GM12865 (cell line): ENCODE data around the gene RPUSD2.
A peak's percentile ranks its signal among the peaks of the same experiment; 100 is the strongest.

Experiments
- DNase-seq: peaks from one replicate; pipeline ENCODE4 v3.0.0; 2010; ENCODE audit warnings: low read depth
- H3K4me3 ChIP-seq: 2 replicates; pipeline ENCODE4 v1.5.1; 2011; ENCODE audit warnings: mild to moderate bottlenecking, low read depth, low read length, control low read depth
- TF ChIP-seq, protein P1 (sequence below): IDR thresholded peaks from 2 replicates; pipeline ENCODE4 v1.5.1; 2011; ENCODE audit warnings: low read length, control low read depth, low read depth, inconsistent platforms; ENCODE audit not compliant: insufficient read depth; ENCODE audit errors: missing control alignments

Gene RPUSD2, protein sequence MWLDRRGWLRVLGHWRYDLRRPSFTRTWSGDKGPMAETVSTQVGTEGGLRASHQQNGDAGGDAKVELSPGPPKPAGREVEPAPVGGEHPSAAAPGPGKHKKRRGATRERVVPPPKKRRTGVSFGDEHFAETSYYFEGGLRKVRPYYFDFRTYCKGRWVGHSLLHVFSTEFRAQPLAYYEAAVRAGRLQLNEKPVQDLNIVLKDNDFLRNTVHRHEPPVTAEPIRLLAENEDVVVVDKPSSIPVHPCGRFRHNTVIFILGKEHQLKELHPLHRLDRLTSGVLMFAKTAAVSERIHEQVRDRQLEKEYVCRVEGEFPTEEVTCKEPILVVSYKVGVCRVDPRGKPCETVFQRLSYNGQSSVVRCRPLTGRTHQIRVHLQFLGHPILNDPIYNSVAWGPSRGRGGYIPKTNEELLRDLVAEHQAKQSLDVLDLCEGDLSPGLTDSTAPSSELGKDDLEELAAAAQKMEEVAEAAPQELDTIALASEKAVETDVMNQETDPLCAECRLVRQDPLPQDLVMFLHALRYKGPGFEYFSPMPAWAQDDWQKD

DNA sequence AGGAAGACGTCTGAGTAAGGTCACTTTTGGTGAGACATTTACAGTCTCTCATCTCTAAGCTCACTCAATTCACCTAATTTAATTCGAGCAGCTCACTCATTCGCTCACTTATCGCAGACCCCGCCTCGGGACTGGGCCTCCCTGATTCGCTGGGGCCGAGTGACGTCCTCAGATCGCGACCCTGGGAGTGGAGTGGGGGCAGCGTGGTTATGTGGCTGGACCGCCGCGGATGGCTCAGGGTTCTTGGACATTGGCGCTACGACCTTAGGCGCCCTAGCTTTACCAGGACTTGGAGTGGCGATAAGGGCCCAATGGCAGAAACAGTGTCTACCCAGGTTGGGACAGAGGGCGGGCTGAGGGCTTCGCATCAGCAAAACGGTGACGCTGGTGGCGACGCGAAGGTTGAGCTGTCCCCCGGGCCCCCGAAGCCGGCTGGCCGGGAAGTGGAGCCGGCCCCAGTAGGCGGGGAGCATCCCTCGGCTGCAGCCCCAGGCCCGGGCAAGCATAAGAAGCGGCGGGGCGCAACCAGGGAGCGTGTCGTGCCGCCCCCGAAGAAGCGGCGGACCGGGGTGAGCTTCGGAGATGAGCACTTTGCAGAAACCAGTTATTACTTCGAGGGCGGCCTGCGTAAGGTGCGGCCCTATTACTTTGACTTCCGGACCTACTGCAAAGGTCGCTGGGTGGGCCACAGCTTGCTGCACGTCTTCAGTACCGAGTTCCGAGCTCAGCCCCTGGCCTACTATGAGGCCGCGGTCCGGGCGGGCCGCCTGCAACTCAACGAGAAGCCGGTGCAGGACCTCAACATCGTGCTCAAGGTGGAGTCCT lies at the start of gene RPUSD2:
Gene RPUSD2, plus strand, starts transcription at position 171 of the 825 bp plus-strand sequence. Its CDS starts 39 bp downstream, at position 210.
- peak; percentile 92 for DNase-seq
- TF ChIP-seq, protein P1, sequence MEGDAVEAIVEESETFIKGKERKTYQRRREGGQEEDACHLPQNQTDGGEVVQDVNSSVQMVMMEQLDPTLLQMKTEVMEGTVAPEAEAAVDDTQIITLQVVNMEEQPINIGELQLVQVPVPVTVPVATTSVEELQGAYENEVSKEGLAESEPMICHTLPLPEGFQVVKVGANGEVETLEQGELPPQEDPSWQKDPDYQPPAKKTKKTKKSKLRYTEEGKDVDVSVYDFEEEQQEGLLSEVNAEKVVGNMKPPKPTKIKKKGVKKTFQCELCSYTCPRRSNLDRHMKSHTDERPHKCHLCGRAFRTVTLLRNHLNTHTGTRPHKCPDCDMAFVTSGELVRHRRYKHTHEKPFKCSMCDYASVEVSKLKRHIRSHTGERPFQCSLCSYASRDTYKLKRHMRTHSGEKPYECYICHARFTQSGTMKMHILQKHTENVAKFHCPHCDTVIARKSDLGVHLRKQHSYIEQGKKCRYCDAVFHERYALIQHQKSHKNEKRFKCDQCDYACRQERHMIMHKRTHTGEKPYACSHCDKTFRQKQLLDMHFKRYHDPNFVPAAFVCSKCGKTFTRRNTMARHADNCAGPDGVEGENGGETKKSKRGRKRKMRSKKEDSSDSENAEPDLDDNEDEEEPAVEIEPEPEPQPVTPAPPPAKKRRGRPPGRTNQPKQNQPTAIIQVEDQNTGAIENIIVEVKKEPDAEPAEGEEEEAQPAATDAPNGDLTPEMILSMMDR = no peak
- H3K4me3 ChIP-seq = peak within 1 kb of the TSS; percentile 90

DNA sequence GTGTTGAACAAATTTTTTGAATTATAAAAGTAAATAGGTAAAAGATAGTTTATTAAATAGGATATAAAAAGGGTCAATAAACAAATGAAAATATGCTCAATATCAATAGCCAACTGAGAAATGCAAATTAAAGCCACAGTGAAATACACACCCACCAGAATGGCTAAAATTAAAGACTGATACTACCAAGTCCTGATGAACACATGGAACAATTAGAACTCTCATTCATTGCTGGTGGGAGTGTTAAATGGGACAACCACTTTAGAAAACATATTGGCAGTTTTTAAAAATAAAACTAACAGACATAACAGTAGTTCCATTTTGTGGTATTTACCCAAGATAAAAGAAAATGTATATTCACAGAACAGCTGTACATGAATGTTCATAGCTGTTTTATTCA lies 45.5 kb upstream of the RPUSD2 start:
- TF ChIP-seq, protein P1 = no peak
- H3K4me3 ChIP-seq = no peak overlapping the region
- DNase-seq = peak; percentile 31

DNA sequence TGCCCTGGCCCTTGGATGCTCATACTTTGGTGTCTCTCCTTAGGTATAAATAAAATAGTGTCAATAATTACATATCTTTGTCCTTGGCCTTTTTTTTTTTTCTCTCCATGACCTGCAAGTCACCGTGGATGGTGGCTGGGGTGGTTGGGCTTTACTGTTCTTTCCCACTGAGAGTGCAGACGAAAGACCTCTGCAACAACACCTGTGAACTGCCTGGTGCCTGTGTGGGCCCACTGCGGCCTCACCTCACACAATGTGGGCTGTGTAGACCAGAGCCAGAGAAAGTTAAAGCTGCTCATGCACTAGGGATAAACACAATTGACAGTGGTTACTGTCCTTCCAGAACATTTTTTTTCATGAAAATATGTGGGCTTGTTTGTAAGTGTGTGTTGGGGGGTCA lies 43.2 kb upstream of the RPUSD2 start:
- TF ChIP-seq, protein P1 = no peak
- no peak for DNase-seq
- no peak overlapping the region for H3K4me3 ChIP-seq

DNA sequence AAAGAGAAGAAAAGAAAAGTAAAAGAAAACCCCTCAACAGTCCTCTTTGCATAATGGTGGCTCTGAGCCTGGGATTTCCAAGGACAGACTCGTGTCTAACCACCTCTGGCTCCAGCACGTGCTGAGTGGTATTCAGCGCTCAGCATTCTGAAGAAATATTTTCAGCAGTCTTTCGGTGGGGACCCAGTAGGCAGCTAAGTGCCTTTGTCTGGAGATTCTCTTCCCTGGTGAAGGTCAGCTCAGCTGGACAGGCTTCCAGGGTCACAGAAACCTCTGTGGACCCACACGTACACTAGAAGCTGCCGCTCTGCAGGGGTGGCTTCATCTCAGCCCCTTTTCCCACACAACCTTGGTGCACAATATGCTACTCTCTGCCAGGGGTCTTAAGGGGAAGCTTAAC lies 40.3 kb upstream of the RPUSD2 start:
- TF ChIP-seq, protein P1 = no peak
- H3K4me3 ChIP-seq = no peak overlapping the region
- no peak for DNase-seq

DNA sequence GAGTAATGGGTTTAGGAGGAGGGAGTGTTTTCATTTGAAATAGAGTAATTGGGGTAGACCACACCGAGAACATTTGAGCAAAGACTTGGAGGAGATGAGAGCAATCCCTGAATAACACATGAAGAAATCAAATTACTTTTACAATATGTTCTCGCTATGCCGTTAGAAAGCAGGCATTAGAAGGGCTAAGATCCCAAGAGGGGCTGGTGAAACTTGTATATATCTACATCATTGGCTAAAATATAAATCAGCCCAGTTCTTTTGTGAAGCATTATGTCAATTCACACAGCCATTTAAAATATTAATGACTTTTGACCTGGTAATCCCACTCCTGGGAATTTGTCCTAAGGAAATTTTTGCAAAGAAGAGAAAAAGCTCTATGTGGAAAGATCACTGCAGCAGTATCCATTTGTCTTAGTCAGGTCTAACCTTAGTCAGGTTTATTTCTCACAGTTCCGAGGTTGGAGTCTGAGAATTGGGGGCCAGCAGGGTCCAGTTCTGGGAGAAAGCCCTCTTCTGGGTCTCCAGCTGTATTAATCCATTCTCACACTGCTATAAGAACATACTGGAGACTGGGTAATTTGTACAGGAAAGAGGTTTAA lies 35.2 kb upstream of the RPUSD2 start:
- DNase-seq = no peak
- TF ChIP-seq, protein P1 = no peak
- H3K4me3 ChIP-seq = no peak overlapping the region

DNA sequence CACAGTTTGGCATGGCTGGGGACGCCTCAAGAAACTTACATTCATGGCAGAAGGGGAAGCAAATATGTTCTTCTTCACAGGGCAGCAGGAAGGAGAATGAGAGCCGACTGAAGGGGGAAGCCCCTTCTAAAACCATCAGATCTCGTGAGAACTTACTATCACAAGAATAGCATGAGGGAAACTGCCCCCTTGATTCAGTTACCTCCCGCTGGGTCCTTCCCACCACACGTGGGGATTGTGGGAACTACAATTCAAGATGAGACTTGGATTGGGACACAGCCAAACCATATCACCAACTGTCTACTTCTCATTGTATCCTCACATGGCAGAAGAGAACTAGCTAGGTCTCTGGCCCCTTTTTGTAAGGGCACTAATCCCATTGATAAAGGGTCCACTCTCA lies 34.7 kb upstream of the RPUSD2 start:
- no peak overlapping the region for H3K4me3 ChIP-seq
- DNase-seq = no peak
- TF ChIP-seq, protein P1 = no peak
